Osteocyte (in vitro differentiated cells): ENCODE data around the gene NR1H2. TPM values are rescaled to one million over a fixed set of nuclear protein-coding genes. Genes with fewer than 3 reads are reported as not detected.

Experiments
- DNase-seq: peaks from one replicate; pipeline ENCODE4 v3.0.0; 2021; ENCODE audit warnings: mixed read lengths; ENCODE audit not compliant: unreplicated experiment; ENCODE audit errors: extremely low spot score
- H3K27ac Mint-ChIP-seq: one replicate; pipeline ENCODE4 v1.8.0; 2021; ENCODE audit warnings: mild to moderate bottlenecking, mixed read lengths; ENCODE audit not compliant: unreplicated experiment
- H3K27me3 Mint-ChIP-seq: one replicate; pipeline ENCODE4 v1.8.0; 2021; ENCODE audit warnings: mixed read lengths; ENCODE audit not compliant: unreplicated experiment
- H3K36me3 Mint-ChIP-seq: one replicate; pipeline ENCODE4 v1.8.0; 2021; ENCODE audit warnings: mixed read lengths; ENCODE audit not compliant: unreplicated experiment
- H3K4me1 Mint-ChIP-seq: one replicate; pipeline ENCODE4 v1.8.0; 2021; ENCODE audit warnings: mixed read lengths; ENCODE audit not compliant: unreplicated experiment
- H3K4me3 Mint-ChIP-seq: one replicate; pipeline ENCODE4 v1.8.0; 2021; ENCODE audit warnings: mild to moderate bottlenecking, moderate library complexity, mixed read lengths; ENCODE audit not compliant: unreplicated experiment
- H3K9me3 Mint-ChIP-seq: one replicate; pipeline ENCODE4 v1.8.0; 2021; ENCODE audit warnings: mixed read lengths; ENCODE audit not compliant: unreplicated experiment
- total RNA-seq: library from RNA; stranded (reverse); gene quantifications from 2 replicates; pipeline ENCODE4 v1.2.1, GENCODE V29; 2021
- TF ChIP-seq, protein P1 (sequence below): fragments of 200-600 bp; sonication (generic); IDR thresholded peaks from 2 replicates; pipeline ENCODE4 v1.5.0; 2021; ENCODE audit warnings: antibody characterized with exemption, mild to moderate bottlenecking, moderate library complexity

NR1H2 gene
- total RNA-seq, 1 donor from 2014 or later = 64.5 TPM

DNA sequence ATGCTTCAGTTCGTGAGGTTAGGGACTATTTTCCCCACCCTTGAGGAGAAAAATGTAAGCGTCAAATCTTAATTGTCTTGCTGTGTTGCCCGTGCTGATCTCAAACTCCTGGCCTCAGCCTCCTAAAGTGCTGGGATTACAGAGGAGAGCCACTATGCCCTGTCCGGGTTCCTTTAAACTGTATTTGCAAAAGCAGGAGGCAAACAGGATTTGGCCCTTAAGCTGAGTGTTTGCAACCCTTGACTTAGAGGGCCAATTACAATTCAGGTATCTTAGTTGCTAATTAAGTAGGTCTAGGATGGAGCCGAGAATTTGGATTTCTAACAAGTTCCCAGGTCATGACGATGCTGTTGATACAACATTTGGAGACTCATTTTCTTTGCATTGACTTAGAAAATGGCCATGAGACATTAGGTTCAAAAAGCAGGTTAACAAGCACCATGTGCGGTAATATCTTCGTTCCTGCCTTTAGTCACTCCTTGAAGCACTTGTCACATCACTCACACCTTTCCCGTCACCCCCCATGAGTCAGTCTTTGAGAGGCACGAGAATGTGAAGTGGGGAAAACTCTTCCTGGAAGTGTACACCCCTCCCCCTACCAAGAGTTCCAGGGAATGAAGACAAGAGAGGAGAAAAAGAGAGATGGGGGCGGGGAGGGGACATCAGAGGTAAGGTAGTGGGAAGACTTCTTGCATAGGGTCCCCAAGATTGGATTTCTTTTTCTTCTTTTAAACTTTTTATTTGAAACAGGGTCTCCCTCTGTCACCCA, 13.4 kb upstream of the NR1H2 start:
- TF ChIP-seq, protein P1, sequence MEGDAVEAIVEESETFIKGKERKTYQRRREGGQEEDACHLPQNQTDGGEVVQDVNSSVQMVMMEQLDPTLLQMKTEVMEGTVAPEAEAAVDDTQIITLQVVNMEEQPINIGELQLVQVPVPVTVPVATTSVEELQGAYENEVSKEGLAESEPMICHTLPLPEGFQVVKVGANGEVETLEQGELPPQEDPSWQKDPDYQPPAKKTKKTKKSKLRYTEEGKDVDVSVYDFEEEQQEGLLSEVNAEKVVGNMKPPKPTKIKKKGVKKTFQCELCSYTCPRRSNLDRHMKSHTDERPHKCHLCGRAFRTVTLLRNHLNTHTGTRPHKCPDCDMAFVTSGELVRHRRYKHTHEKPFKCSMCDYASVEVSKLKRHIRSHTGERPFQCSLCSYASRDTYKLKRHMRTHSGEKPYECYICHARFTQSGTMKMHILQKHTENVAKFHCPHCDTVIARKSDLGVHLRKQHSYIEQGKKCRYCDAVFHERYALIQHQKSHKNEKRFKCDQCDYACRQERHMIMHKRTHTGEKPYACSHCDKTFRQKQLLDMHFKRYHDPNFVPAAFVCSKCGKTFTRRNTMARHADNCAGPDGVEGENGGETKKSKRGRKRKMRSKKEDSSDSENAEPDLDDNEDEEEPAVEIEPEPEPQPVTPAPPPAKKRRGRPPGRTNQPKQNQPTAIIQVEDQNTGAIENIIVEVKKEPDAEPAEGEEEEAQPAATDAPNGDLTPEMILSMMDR = no peak
- Mint-ChIP-seq H3K4me1 (no peaks in the 10 kb centered on the region), H3K27me3 (no peaks in the 10 kb centered on the region), H3K4me3 (no peak overlapping the region), H3K27ac (no peak overlapping the region), H3K9me3 (no peaks in the 10 kb centered on the region), H3K36me3 (no peaks in the 10 kb centered on the region)
- DNase-seq = no peak

DNA sequence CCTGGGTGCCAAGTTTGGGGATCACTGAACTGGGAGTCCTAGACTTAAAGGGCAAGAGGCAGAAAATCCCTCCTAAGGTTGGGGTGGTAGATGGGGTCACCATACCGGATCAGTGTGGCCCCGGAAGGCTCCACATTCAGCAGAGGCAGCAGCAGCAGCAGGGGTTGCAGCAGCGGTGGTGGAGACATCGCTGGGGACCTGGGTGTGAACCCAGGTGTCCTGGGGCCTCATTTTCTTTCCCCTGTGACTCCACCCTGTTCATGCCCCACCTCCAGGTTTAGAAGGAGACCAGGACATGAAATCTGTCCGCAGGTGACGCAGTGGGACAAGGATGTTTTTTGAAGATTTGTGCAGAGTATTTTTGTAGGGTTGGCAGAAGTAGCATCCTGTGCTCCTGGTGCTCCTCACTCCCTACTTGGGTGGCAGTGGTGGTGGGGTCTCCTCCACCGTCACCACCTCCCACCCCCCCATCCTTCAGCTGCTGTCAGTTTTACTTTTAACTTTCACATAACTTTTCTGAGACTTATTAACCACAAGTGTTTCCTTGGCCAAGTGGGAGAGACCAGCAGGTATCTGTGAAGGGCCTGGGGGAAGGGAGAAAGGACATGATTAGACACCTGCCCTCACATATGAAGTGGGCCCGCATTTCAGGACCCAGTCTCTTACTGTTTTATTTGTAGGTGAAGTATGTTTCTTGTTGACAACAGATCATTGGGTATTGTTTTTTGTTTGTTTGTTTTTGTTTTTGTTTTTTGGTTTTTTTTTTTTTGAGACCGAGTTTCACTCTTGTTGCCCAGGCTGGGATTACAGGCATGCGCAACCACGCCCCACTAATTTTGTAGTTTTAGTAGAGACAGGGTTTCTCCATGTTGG, 10.6 kb upstream of the NR1H2 start, which contains the start of gene NAPSA:
Gene NAPSA, minus strand, starts transcription at position 206 of the 873 bp plus-strand sequence. Its CDS starts 18 bp downstream, at position 188.
- Mint-ChIP-seq H3K4me3 (no peak within 1 kb of the TSS), H3K9me3 (no peaks in the 10 kb centered on the region), H3K36me3 (no peaks in the 10 kb centered on the region), H3K4me1 (peaks cover 7% of the 10 kb centered on the region), H3K27ac (no peak within 1 kb of the TSS), H3K27me3 (peaks cover 2% of the 10 kb centered on the region)
- no peak for DNase-seq
- TF ChIP-seq, protein P1 = no peak

- peak; percentile 93 for DNase-seq
- peaks cover 2% of the 10 kb centered on the region for H3K27me3 Mint-ChIP-seq
Observed at GRCh38 chr19:50368649-50369570, 7.3 kb upstream of the NR1H2 start.

GRCh38 chr19:50371914-50372475, 4.3 kb upstream of the NR1H2 start:
- DNase-seq = no peak
- H3K4me1 Mint-ChIP-seq = peaks cover 13% of the 10 kb centered on the region
- no peak overlapping the region for H3K27ac Mint-ChIP-seq
- TF ChIP-seq, protein P1 = no peak
- peaks cover 2% of the 10 kb centered on the region for H3K27me3 Mint-ChIP-seq
- H3K36me3 Mint-ChIP-seq = peaks cover 1% of the 10 kb centered on the region
- no peaks in the 10 kb centered on the region for H3K9me3 Mint-ChIP-seq
- H3K4me3 Mint-ChIP-seq = no peak overlapping the region

More at GRCh38 chr19:50368649-50369570, 7.3 kb upstream of the NR1H2 start:
- Mint-ChIP-seq H3K4me1 (peaks cover 7% of the 10 kb centered on the region), H3K9me3 (no peaks in the 10 kb centered on the region), H3K4me3 (peak overlapping the region; percentile 90), H3K27ac (peak overlapping the region; percentile 87), H3K36me3 (no peaks in the 10 kb centered on the region)
- TF ChIP-seq, protein P1 = peak; percentile 91
